HepG2 (cell line): Measurements from ENCODE around the gene MARS1. TPM values are rescaled to one million over a fixed set of nuclear protein-coding genes. Genes with fewer than 3 reads are reported as not detected.

ENCODE experiments used
- AGO2 ChIP-seq: fragments of 200-400 bp; formaldehyde crosslinking; optimal IDR thresholded peaks from 2 replicates; pipeline ENCODE3; 2017; ENCODE audit warnings: mild to moderate bottlenecking, low read depth, low read length, moderate library complexity
- ATF4 ChIP-seq, 2 experiments: fragments of 450-650 bp in 1 of 2; sonication (generic) in 1 of 2; formaldehyde crosslinking; IDR thresholded peaks; 2 replicates each; pipeline versions ENCODE4 v1.5.0 to v1.8.0; 2020 to 2022; ENCODE audit warnings: mild to moderate bottlenecking in 1 of 2, missing genetic modification reagents in 1 of 2
- ATM ChIP-seq: fragments of 450-650 bp; IDR thresholded peaks from 2 replicates; pipeline ENCODE4 v1.7.1; 2017; ENCODE audit warnings: mild to moderate bottlenecking, borderline replicate concordance
- BHLHE40 ChIP-seq: IDR thresholded peaks from 2 replicates; pipeline ENCODE4 v1.6.1; 2011; ENCODE audit warnings: low read length, improper control_type of control experiment
- CCDC6 ChIP-seq: sonication (generic); formaldehyde crosslinking; IDR thresholded peaks from 2 replicates; pipeline ENCODE4 v1.8.1; 2022; ENCODE audit warnings: mild to moderate bottlenecking, missing genetic modification reagents, moderate library complexity
- CHD4 ChIP-seq: fragments of 200-600 bp; sonication (generic); IDR thresholded peaks from 2 replicates; pipeline ENCODE4 v1.7.0; 2017; ENCODE audit warnings: mild to moderate bottlenecking, low read length, borderline replicate concordance
- EP300 ChIP-seq, 3 experiments: sonication (generic) in 1 of 3; formaldehyde crosslinking in 1 of 3; IDR thresholded peaks; 2 replicates each; pipeline versions ENCODE4 v1.5.1 to v1.6.1; 2011 to 2020; ENCODE audit warnings: low read depth in 2 of 3, low read length in 2 of 3, borderline replicate concordance in 1 of 3, improper control_type of control experiment in 1 of 3, mild to moderate bottlenecking in 1 of 3, missing genetic modification reagents in 1 of 3, moderate library complexity in 1 of 3
- NONO ChIP-seq, 2 experiments: fragments of 450-650 bp in 1 of 2; sonication (generic) in 1 of 2; formaldehyde crosslinking in 1 of 2; IDR thresholded peaks in 1 of 2; conservative IDR thresholded peaks in 1 of 2; 2 replicates each; pipeline versions ENCODE4 v1.6.1 to v1.8.0; 2017 to 2022; ENCODE audit warnings: mild to moderate bottlenecking in 1 of 2, missing genetic modification reagents in 1 of 2, moderate library complexity in 1 of 2
- POLR2AphosphoS2 ChIP-seq: IDR thresholded peaks from 2 replicates; pipeline ENCODE4 v1.6.1; 2011; ENCODE audit warnings: low read depth, low read length, improper control_type of control experiment
- STAG1 ChIP-seq: sonication (generic); formaldehyde crosslinking; IDR thresholded peaks from 2 replicates; pipeline ENCODE4 v1.4.0; 2020; ENCODE audit warnings: missing genetic modification reagents
- ZFP91 ChIP-seq: sonication (generic); formaldehyde crosslinking; IDR thresholded peaks from 2 replicates; pipeline ENCODE4 v1.9.0; 2022; ENCODE audit warnings: missing genetic modification reagents, mild to moderate bottlenecking, borderline replicate concordance
- ZNF234 ChIP-seq: sonication (generic); formaldehyde crosslinking; conservative IDR thresholded peaks from 2 replicates; pipeline ENCODE4 v1.5.1; 2020; ENCODE audit warnings: mild to moderate bottlenecking, missing genetic modification reagents
- ZNF567 ChIP-seq: sonication (generic); formaldehyde crosslinking; IDR thresholded peaks from 2 replicates; pipeline ENCODE4 v1.8.1; 2023; ENCODE audit warnings: mild to moderate bottlenecking, missing genetic modification reagents, borderline replicate concordance
- ZNF589 ChIP-seq: sonication (generic); formaldehyde crosslinking; conservative IDR thresholded peaks from 2 replicates; pipeline ENCODE4 v1.8.0; 2022; ENCODE audit warnings: mild to moderate bottlenecking, moderate library complexity, missing genetic modification reagents
- ZNF619 ChIP-seq: sonication (generic); formaldehyde crosslinking; IDR thresholded peaks from 2 replicates; pipeline ENCODE4 v1.4.0; 2020; ENCODE audit warnings: mild to moderate bottlenecking, missing genetic modification reagents
- ZNF839 ChIP-seq: sonication (generic); formaldehyde crosslinking; IDR thresholded peaks from 2 replicates; pipeline ENCODE4 v1.4.0; 2020; ENCODE audit warnings: missing genetic modification reagents, mild to moderate bottlenecking, borderline replicate concordance
- ZSCAN21 ChIP-seq: sonication (generic); formaldehyde crosslinking; IDR thresholded peaks from 2 replicates; pipeline ENCODE4 v1.8.0; 2022; ENCODE audit warnings: mild to moderate bottlenecking, missing genetic modification reagents, moderate library complexity, borderline replicate concordance
- polyA plus RNA-seq, 8 experiments: library from polyadenylated mRNA; depleted of rRNA in 3 of 8; stranded (reverse) in 7 of 8; unstranded in 1 of 8; fragments of >200 nt; fragmentation: Illumina TruSeq in 4 of 8; extraction: Trizol in 4 of 8; gene quantifications; 2 replicates each; pipeline versions ENCODE4 v1.2.1 to v1.2.3, GENCODE V29; 2011 to 2016; ENCODE audit warnings: low read depth in 4 of 8, missing spikeins in 1 of 8, mixed read lengths in 1 of 8; ENCODE audit not compliant: insufficient read depth in 1 of 8
- total RNA-seq, 5 experiments: library from RNA; depleted of rRNA; stranded (reverse); fragments of >200 nt; fragmentation: Illumina TruSeq; extraction: Trizol; gene quantifications; 2 replicates each; pipeline ENCODE4 v1.2.3, GENCODE V29; 2016; ENCODE audit warnings: low read depth in 1 of 5
- TF ChIP-seq, protein P1 (sequence below), 2 experiments: sonication (generic) in 1 of 2; formaldehyde crosslinking in 1 of 2; IDR thresholded peaks; 2 replicates each; pipeline versions ENCODE4 v1.4.0 to v1.6.1; 2018 to 2020; ENCODE audit warnings: missing genetic modification reagents in 2 of 2, borderline replicate concordance in 1 of 2, low read depth in 1 of 2, mild to moderate bottlenecking in 1 of 2, missing biosample characterization in 1 of 2
- TF ChIP-seq, protein P2 (sequence below): IDR thresholded peaks from 2 replicates; pipeline ENCODE4 v1.6.1; 2016; ENCODE audit warnings: mild to moderate bottlenecking, missing biosample characterization, missing genetic modification reagents
- TF ChIP-seq, protein P3 (sequence below): sonication (generic); formaldehyde crosslinking; IDR thresholded peaks from 2 replicates; pipeline ENCODE4 v1.8.0; 2022; ENCODE audit warnings: mild to moderate bottlenecking, missing genetic modification reagents, borderline replicate concordance

MARS1 gene
- total and polyA plus RNA-seq, 2 of the 13 experiments (the other 11 are each of a cell fraction or from before 2014, with no cell fraction given): 115 to 181 TPM

GRCh38 chr12:57454566-57455373, 33.1 kb upstream of the MARS1 start, which contains the start of gene INHBE (continued):
- TF ChIP-seq, protein P1, sequence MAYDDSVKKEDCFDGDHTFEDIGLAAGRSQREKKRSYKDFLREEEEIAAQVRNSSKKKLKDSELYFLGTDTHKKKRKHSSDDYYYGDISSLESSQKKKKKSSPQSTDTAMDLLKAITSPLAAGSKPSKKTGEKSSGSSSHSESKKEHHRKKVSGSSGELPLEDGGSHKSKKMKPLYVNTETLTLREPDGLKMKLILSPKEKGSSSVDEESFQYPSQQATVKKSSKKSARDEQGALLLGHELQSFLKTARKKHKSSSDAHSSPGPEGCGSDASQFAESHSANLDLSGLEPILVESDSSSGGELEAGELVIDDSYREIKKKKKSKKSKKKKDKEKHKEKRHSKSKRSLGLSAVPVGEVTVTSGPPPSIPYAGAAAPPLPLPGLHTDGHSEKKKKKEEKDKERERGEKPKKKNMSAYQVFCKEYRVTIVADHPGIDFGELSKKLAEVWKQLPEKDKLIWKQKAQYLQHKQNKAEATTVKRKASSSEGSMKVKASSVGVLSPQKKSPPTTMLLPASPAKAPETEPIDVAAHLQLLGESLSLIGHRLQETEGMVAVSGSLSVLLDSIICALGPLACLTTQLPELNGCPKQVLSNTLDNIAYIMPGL (CRISPR knock-in tag; IDR thresholded peaks at IDR 0.05; ENCODE audit: borderline replicate concordance in 1 of 2, low read depth in 1 of 2): peak; percentile 39 to 76; a peak in 3 of 4 replicates
- TF ChIP-seq POLR2AphosphoS2: no peak
- TF ChIP-seq ZNF567 (CRISPR knock-in tag): peak; percentile 40
- peak; percentile 79; the same call in 1 of the 2 replicates for TF ChIP-seq ZNF234
- TF ChIP-seq ZFP91 (CRISPR knock-in tag): peak; percentile 82; the same call in 1 of the 2 replicates
- peak; percentile 73 for TF ChIP-seq BHLHE40
- TF ChIP-seq, protein P2, sequence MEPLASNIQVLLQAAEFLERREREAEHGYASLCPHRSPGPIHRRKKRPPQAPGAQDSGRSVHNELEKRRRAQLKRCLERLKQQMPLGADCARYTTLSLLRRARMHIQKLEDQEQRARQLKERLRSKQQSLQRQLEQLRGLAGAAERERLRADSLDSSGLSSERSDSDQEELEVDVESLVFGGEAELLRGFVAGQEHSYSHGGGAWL (CRISPR knock-in tag): 0 out of 2 replicates have a peak, but pooled peaks have one; percentile 5
- TF ChIP-seq, protein P3, sequence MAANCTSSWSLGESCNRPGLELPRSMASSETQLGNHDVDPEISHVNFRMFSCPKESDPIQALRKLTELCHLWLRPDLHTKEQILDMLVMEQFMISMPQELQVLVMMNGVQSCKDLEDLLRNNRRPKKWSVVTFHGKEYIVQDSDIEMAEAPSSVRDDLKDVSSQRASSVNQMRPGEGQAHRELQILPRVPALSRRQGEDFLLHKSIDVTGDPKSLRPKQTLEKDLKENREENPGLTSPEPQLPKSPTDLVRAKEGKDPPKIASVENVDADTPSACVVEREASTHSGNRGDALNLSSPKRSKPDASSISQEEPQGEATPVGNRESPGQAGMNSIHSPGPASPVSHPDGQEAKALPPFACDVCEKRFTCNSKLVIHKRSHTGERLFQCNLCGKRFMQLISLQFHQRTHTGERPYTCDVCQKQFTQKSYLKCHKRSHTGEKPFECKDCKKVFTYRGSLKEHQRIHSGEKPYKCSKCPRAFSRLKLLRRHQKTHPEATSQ (CRISPR knock-in tag): peak; percentile 88; the same call in 1 of the 2 replicates
- no peak for TF ChIP-seq ATM
- TF ChIP-seq EP300 (IDR thresholded peaks at IDR 0.05; ENCODE audit: low read depth in 2 of 2, low read length in 2 of 2): peak; percentile 61 to 83
- peak; percentile 61 for TF ChIP-seq EP300 (CRISPR knock-in tag; IDR thresholded peaks at IDR 0.05; ENCODE audit: borderline replicate concordance)
- TF ChIP-seq ZNF589: peak; percentile 74; the same call in 1 of the 2 replicates
- TF ChIP-seq ZNF619: peak; percentile 63
- peak; percentile 72; the same call in 1 of the 2 replicates for TF ChIP-seq CHD4
- no peak for TF ChIP-seq AGO2
- TF ChIP-seq CCDC6: no peak
- peak; percentile 46 to 99; a peak in 3 of 4 replicates for TF ChIP-seq ATF4 (CRISPR knock-in tag; IDR thresholded peaks at IDR 0.05)
- TF ChIP-seq ZNF839: peak; percentile 67; the same call in 1 of the 2 replicates
- TF ChIP-seq STAG1 (CRISPR knock-in tag): no peak; the same call in 1 of the 2 replicates
- TF ChIP-seq ZSCAN21 (CRISPR knock-in tag): peak; percentile 80; the same call in 1 of the 2 replicates
- no peak for TF ChIP-seq NONO (IDR thresholded peaks at IDR 0.05)
- TF ChIP-seq NONO (CRISPR knock-in tag; conservative IDR thresholded peaks at IDR 0.05): peak; percentile 97
